Mucosa of stomach (tissue), 1 donor: ENCODE data around the gene OR51B2.
"Not testable (repeated sequence)": the region's sequence is repeated elsewhere in the genome, so short reads cannot be mapped to it uniquely, and the experiment has no call there.

Experiments
- H3K27me3 ChIP-seq: one replicate; pipeline ENCODE4 v1.7.0; 2013; ENCODE audit warnings: mild to moderate bottlenecking, low read length; ENCODE audit not compliant: control insufficient read depth, insufficient read depth
- H3K36me3 ChIP-seq: one replicate; pipeline ENCODE4 v1.7.0; 2013; ENCODE audit warnings: low read length; ENCODE audit not compliant: control insufficient read depth, insufficient read depth
- H3K4me1 ChIP-seq: one replicate; pipeline ENCODE4 v1.7.0; 2013; ENCODE audit warnings: mild to moderate bottlenecking, low read length; ENCODE audit not compliant: control insufficient read depth, insufficient read depth
- H3K4me3 ChIP-seq: one replicate; pipeline ENCODE4 v1.7.0; 2013; ENCODE audit warnings: low read length
- H3K9ac ChIP-seq: one replicate; pipeline ENCODE4 v1.7.0; 2013; ENCODE audit warnings: mild to moderate bottlenecking, low read length, moderate library complexity
- H3K9me3 ChIP-seq: one replicate; pipeline ENCODE4 v1.7.0; 2013; ENCODE audit warnings: mild to moderate bottlenecking, low read length, moderate library complexity; ENCODE audit not compliant: control insufficient read depth
- donor health status: Pancreatic carcinoma.

OR51B2 gene, protein sequence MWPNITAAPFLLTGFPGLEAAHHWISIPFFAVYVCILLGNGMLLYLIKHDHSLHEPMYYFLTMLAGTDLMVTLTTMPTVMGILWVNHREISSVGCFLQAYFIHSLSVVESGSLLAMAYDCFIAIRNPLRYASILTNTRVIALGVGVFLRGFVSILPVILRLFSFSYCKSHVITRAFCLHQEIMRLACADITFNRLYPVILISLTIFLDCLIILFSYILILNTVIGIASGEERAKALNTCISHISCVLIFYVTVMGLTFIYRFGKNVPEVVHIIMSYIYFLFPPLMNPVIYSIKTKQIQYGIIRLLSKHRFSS

DNA sequence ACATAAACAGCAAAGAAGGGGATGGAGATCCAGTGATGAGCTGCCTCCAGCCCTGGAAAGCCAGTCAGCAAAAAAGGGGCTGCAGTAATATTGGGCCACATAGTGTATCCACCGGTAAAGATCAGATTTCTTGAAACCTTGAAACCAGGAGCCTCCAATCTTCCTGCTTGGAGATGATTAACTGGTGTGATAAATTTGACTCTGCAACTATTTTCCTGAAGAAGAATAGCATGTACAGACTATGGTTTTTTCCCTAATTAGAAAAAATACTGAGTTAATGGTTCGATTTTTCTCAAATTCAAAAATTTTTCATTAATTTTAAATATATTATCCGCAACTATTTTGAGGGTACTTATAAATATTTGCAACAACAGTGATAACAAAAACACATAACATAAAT is at the start of gene OR51B2:
Gene OR51B2 (minus strand): TSS at position 101 of the 400 bp plus-strand sequence. CDS start 0 bp downstream, at position 101.
- H3K9me3 ChIP-seq: no peaks in the 10 kb centered on the region

GRCh38 chr11:5369789-5370188 is 45.7 kb upstream of the OR51B2 start:
- Histone ChIP-seq H3K36me3 (no peaks in the 10 kb centered on the region), H3K4me3 (no peak overlapping the region), H3K4me1 (no peaks in the 10 kb centered on the region), H3K9ac (no peak overlapping the region), H3K9me3 (no peaks in the 10 kb centered on the region), H3K27me3 (no peaks in the 10 kb centered on the region)

More for the DNA sequence above, at the start of gene OR51B2:
- H3K4me3 ChIP-seq: no peak within 1 kb of the TSS
- H3K4me1 ChIP-seq: no peaks in the 10 kb centered on the region
- H3K36me3 ChIP-seq: no peaks in the 10 kb centered on the region
- H3K9ac ChIP-seq: no peak within 1 kb of the TSS
- no peaks in the 10 kb centered on the region for H3K27me3 ChIP-seq

GRCh38 chr11:5368502-5369043 is 44.5 kb upstream of the OR51B2 start:
- Histone ChIP-seq H3K9me3 (no peaks in the 10 kb centered on the region), H3K27me3 (no peaks in the 10 kb centered on the region), H3K4me1 (no peaks in the 10 kb centered on the region), H3K9ac (no peak overlapping the region), H3K4me3 (no peak overlapping the region), H3K36me3 (no peaks in the 10 kb centered on the region)

DNA sequence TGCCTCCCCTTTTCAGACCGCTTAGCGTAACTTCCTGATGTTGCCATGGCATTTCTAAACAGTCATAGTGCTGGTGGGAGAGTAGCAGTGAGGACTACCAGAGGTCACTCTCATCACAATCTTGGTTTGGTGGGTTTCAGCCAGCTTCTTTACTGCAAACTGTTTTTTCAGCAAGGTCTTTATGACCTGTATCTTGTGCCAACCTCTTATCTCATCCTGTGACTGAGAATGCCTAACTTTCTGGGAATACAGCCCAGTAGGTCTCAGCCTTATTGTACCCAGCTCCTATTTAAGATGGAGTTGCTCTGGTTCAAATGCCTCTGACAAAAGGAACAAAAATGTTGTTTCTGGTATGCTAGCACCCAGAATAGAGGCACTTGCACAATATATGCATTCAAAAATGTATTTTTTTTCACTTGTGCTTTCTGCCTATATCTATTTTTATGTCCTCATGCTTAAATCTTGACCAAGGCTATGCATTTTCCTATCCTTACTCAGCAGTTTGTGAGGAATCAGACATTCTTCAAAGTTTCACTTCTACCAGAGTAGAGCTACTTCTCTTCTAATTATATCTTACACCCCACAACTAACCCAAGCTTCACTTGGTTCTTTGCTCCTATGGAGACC is 43.5 kb upstream of the OR51B2 start:
- no peaks in the 10 kb centered on the region for H3K27me3 ChIP-seq
- H3K9ac ChIP-seq: no peak overlapping the region
- H3K4me1 ChIP-seq: no peaks in the 10 kb centered on the region
- H3K4me3 ChIP-seq: no peak overlapping the region
- no peaks in the 10 kb centered on the region for H3K9me3 ChIP-seq
- H3K36me3 ChIP-seq: no peaks in the 10 kb centered on the region

DNA sequence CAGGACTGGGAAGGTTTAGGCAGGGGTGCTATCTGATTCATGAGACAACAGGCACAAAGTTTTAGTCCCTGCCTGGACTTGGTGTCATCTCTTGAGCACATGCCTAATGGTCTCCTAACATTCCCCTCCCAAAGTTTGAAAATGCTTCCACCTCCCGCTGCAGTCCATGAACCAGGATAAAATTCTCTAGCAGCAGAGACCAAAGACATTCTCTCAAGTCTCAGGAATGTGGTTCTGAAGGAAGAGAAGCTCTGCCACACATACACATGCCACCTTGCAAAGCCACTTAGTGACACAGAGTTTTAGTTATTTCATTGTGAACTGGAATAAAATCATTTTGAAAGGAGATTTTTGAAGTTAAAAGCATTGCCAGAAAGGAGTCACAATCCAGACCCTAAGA is 42.8 kb upstream of the OR51B2 start:
- Histone ChIP-seq H3K36me3 (no peaks in the 10 kb centered on the region), H3K9me3 (no peaks in the 10 kb centered on the region), H3K4me3 (no peak overlapping the region), H3K27me3 (no peaks in the 10 kb centered on the region), H3K4me1 (no peaks in the 10 kb centered on the region), H3K9ac (no peak overlapping the region)

DNA sequence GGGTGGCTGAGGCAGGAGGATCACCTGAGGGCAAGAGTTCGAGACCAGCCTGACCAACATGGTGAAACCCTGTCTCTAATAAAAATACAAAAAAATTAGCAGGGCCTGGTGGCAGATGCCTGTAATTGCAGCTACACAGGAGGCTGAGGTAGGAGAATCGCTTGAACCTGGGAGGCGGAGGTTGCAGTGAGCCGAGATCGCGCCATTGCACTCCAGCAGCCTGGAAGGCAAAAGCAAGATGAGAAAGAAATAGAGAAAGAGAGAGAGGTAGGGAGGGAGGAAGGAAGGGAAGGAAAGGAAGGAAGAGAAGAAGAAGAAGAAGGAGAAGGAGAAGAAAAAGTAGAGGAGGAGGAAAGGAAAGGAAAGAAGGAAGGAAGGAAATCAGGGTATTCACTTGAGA is 42.3 kb upstream of the OR51B2 start:
- not testable (repeated sequence) for H3K9ac ChIP-seq, H3K36me3 ChIP-seq, H3K4me3 ChIP-seq, H3K4me1 ChIP-seq, H3K27me3 ChIP-seq, H3K9me3 ChIP-seq

- Histone ChIP-seq H3K27me3 (no peaks in the 10 kb centered on the region), H3K4me3 (no peak overlapping the region), H3K36me3 (no peaks in the 10 kb centered on the region)
These were observed 40.1 kb upstream of the OR51B2 start for GRCh38 chr11:5364214-5364613.

GRCh38 chr11:5363679-5364078 is 39.6 kb upstream of the OR51B2 start:
- Histone ChIP-seq H3K4me3 (no peak overlapping the region), H3K9me3 (no peaks in the 10 kb centered on the region), H3K9ac (no peak overlapping the region), H3K36me3 (no peaks in the 10 kb centered on the region), H3K4me1 (no peaks in the 10 kb centered on the region), H3K27me3 (no peaks in the 10 kb centered on the region)

More at GRCh38 chr11:5364214-5364613, 40.1 kb upstream of the OR51B2 start:
- H3K9me3 ChIP-seq: no peaks in the 10 kb centered on the region
- H3K9ac ChIP-seq: no peak overlapping the region
- no peaks in the 10 kb centered on the region for H3K4me1 ChIP-seq

- no peaks in the 10 kb centered on the region for H3K4me1 ChIP-seq
- no peaks in the 10 kb centered on the region for H3K9me3 ChIP-seq
- H3K27me3 ChIP-seq: no peaks in the 10 kb centered on the region
- no peak overlapping the region for H3K4me3 ChIP-seq
- no peaks in the 10 kb centered on the region for H3K36me3 ChIP-seq
- no peak overlapping the region for H3K9ac ChIP-seq
These were observed 38.0 kb upstream of the OR51B2 start for GRCh38 chr11:5362017-5362625.

DNA sequence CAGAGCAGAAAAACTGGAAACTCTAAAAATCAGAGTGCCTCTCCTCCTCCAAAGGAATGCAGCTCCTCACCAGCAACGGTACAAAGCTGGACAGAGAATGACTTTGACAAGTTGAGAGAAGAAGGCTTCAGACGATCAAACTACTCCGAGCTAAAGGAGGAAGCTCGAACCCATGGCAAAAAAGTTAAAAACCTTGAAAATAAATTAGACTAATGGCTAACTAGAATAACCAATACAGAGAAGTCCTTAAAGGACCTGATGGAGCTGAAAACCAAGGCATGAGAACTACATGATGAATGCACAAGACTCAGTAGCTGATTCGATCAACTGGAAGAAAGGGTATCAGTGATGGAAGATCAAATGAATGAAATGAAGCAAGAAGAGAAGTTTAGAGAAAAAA is 31.9 kb upstream of the OR51B2 start:
- not testable (repeated sequence) for H3K4me3 ChIP-seq, H3K27me3 ChIP-seq, H3K36me3 ChIP-seq, H3K9ac ChIP-seq, H3K4me1 ChIP-seq, H3K9me3 ChIP-seq

- Histone ChIP-seq H3K9me3 (no peaks in the 10 kb centered on the region), H3K36me3 (no peaks in the 10 kb centered on the region), H3K4me3 (no peak within 1 kb of the TSS), H3K27me3 (no peaks in the 10 kb centered on the region), H3K9ac (no peak within 1 kb of the TSS), H3K4me1 (no peaks in the 10 kb centered on the region)
These were observed 27.1 kb upstream of the OR51B2 start, which contains the start of gene OR51B6 for GRCh38 chr11:5351208-5351607. OR51B6 (plus strand) TSS chr11:5351508; CDS start chr11:5351508, 0 bp downstream.

DNA sequence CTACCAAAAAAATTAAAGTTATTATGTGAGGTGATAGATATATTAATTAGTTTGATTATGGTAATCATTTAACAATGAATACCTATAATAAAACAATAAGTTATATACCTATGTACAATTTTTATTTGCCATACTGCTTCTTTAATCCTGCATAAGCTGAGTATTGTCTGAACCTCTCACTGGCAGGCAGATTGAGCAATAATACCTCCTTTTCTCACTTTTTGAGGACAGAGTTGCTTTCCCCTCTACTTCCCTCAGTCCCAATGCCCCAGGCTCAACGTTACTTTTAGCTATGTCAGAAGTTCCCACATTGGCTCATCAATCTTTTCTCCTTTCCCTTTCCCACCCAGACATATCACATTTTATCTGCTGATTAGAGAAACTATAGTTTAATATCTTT is 25.5 kb upstream of the OR51B2 start:
- Histone ChIP-seq H3K4me3 (no peak overlapping the region), H3K9ac (no peak overlapping the region), H3K36me3 (no peaks in the 10 kb centered on the region), H3K27me3 (no peaks in the 10 kb centered on the region), H3K4me1 (no peaks in the 10 kb centered on the region), H3K9me3 (no peaks in the 10 kb centered on the region)
